ENCODE data around the gene FXYD7. TPM values are rescaled to one million over a fixed set of nuclear protein-coding genes. Genes with fewer than 3 reads are reported as not detected.
"Not testable (repeated sequence)": the region's sequence is repeated elsewhere in the genome, so short reads cannot be mapped to it uniquely, and the experiment has no call there.

Gene FXYD7, protein sequence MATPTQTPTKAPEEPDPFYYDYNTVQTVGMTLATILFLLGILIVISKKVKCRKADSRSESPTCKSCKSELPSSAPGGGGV
- polyA plus RNA-seq (2013, experiment 1 of 2) = 11.0 TPM
- 14.4 TPM for polyA plus RNA-seq (2013, experiment 2 of 2)

DNA sequence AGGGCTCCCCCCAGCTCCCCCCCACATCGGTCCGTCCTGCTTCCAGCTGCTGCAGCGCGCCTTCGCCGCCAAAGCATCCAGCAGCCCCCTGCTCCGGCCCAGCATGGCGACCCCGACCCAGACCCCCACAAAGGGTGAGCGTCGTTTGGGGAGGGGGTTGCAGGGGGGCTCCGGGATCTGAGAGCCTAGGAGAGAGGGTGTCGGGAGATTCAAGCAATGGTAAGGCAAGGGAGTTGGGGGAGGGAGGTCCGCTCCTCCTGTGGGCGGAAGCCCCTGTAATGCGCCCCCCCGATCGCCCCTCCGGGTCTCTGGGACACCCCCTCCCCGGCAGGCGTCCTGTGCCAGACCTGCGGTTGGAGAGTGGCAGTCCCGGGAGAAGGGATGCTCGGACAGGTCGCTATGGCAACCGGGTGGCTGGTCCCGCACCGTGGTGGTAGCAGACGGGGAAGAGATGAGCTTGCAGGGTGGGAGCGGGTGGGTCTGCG is at the start of gene FXYD7:
Gene FXYD7 (plus strand): TSS at position 25 of the 485 bp plus-strand sequence. CDS start 79 bp downstream, at position 104.
- WGBS = 5% methylated on average over 28 of the region's 31 CpGs
- Histone ChIP-seq H3K9ac (ENCODE audit: low read depth, low read length) (peak within 1 kb of the TSS; percentile 31; the same call in 1 of the 2 replicates), H3K4me1 (ENCODE audit: insufficient read depth, low read length) (peaks cover 6% of the 10 kb centered on the region; the same call in 1 of the 2 replicates)

DNA sequence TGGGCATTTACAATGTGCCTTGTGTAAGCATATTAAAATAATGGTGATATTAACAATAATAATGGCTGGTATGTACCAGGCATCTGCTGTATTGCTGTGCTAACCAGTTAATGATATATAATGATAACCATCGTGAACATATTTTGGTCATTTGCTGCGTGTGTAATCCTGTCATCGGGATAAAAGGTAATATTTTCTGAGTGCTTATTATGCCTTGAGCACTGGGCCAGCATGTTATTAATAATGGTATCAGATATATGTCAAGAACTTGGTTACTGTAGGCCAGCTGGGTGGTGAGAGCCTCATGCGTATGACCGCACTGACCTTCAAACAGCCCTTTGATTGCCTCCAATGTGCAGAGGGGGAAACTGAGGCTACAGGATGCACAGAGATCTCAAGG is 49.6 kb upstream of the FXYD7 start:
- Histone ChIP-seq H3K4me1 (ENCODE audit: insufficient read depth, low read length) (peaks cover 8% of the 10 kb centered on the region), H3K4me3 (ENCODE audit: low read length) (no peak overlapping the region), H3K9me3 (ENCODE audit: insufficient read depth, low read depth, low read length) (no peaks in the 10 kb centered on the region), H3K27me3 (ENCODE audit: insufficient read depth, low read length) (no peaks in the 10 kb centered on the region; the same call in 1 of the 2 replicates), H3K9ac (ENCODE audit: low read depth, low read length) (no peak overlapping the region), H3K36me3 (ENCODE audit: insufficient read depth, low read length) (no peaks in the 10 kb centered on the region), H3K27ac (ENCODE audit: low read depth, low read length) (no peak overlapping the region)
- WGBS = 97% methylated on average over 5 of the region's 5 CpGs

More for the DNA sequence above, at the start of gene FXYD7:
- Histone ChIP-seq H3K36me3 (ENCODE audit: insufficient read depth, low read length) (no peaks in the 10 kb centered on the region), H3K27ac (ENCODE audit: low read depth, low read length) (peak within 1 kb of the TSS; percentile 59; the same call in 1 of the 2 replicates), H3K9me3 (ENCODE audit: insufficient read depth, low read depth, low read length) (no peaks in the 10 kb centered on the region), H3K4me3 (ENCODE audit: low read length) (peak within 1 kb of the TSS; percentile 58), H3K27me3 (ENCODE audit: insufficient read depth, low read length) (peaks cover 35% of the 10 kb centered on the region)

DNA sequence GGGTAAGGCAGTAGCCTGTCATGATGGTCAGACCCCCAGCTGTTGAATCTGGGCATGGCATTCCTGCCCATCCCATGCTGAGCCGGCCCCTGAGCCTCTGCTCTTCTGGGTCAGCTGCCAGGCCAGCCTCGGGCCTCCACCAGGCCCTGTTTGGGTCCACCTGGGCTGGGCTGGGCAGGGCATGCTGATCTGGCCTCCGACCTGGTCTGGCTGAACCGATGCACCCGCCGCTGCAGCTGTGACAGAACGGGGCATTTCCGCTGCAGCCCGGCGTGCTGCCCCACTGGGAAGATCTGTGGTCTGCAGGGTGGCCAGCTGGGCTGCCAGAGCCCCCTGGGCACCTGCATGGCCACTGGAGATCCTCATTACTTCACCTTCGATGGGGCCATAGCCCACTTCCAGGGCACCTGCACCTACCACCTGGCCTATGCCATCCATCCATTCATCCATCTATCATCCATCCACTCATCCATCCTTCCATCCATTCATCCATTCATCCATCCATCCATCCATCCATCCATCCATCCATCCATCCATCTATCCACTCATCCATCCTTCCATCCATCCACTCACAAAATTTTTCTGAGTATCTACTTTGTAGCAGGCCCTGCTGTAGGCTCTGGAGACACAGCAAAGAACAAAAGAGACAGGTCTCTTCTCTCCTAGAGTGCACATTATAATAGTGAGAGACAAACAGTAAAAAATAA is 49.0 kb upstream of the FXYD7 start:
- no peak overlapping the region for H3K9ac ChIP-seq (ENCODE audit: low read depth, low read length)
- no peaks in the 10 kb centered on the region; the same call in 1 of the 2 replicates for H3K27me3 ChIP-seq (ENCODE audit: insufficient read depth, low read length)
- no peaks in the 10 kb centered on the region for H3K36me3 ChIP-seq (ENCODE audit: insufficient read depth, low read length)
- H3K9me3 ChIP-seq (ENCODE audit: insufficient read depth, low read depth, low read length) = no peaks in the 10 kb centered on the region
- H3K27ac ChIP-seq (ENCODE audit: low read depth, low read length) = no peak overlapping the region
- 95% methylated on average over 11 of the region's 11 CpGs for WGBS
- no peak overlapping the region for H3K4me3 ChIP-seq (ENCODE audit: low read length)
- peaks cover 6% of the 10 kb centered on the region for H3K4me1 ChIP-seq (ENCODE audit: insufficient read depth, low read length)

DNA sequence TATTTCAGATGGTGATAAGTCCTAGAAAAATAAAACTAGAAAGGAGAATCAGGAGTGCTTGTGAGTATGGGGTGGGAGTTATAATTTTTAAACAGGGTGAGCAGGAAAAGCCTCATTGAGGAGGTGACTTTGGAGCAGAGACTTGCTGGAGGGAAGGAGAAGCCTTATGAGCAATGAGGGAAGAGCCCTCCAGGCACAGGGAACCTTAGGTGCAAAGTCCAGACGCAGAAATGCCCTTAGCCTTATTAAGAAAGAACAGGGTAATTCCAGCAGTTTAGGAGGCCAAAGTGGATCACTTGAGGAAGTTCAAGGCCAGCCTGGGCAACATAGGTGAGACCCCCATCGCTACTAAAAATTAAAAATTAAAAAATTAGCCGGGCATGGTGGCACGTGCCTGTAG is 48.4 kb upstream of the FXYD7 start:
- Histone ChIP-seq H3K36me3 (ENCODE audit: insufficient read depth, low read length) (no peaks in the 10 kb centered on the region), H3K9me3 (ENCODE audit: insufficient read depth, low read depth, low read length) (no peaks in the 10 kb centered on the region), H3K27me3 (ENCODE audit: insufficient read depth, low read length) (no peaks in the 10 kb centered on the region; the same call in 1 of the 2 replicates), H3K9ac (ENCODE audit: low read depth, low read length) (no peak overlapping the region), H3K27ac (ENCODE audit: low read depth, low read length) (no peak overlapping the region), H3K4me3 (ENCODE audit: low read length) (no peak overlapping the region), H3K4me1 (ENCODE audit: insufficient read depth, low read length) (peaks cover 6% of the 10 kb centered on the region)
- 95% methylated on average over 4 of the region's 4 CpGs for WGBS

DNA sequence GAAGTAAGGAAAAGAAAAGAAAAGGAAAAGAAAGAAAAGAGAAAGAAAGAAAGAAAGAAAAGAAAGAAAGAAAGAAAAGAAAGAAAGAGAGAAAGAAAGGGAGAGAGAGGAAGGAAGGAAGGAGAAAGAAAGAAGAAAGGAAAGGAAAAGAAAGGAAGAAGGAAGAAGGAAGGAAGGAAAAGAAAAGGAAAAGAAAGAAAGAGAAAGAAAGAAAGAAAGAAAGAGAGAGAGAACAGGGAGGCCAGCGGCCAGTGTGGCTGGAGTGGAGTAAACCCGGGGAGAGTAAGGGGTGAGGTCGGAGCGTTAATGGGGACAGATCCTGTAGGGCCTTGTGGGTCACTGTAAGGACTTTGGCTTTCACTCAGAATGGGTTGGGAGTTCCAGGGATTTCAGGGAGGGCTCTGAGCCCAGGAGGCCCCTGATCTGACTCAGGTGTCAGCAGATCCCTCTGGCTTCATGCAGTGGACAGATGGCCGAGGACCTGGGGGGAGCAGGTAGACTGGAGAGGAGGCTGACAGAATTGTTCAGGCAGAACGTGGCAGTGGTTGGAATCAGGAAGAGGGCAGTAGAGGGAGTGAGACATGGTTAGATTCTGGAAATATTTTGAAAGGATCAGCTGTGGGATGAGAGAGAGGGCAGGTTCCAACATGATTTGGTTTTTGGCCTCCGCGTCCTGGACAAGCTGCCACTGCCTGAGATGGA is 47.2 kb upstream of the FXYD7 start:
- Histone ChIP-seq H3K36me3 (ENCODE audit: insufficient read depth, low read length) (no peaks in the 10 kb centered on the region), H3K9ac (ENCODE audit: low read depth, low read length) (no peak overlapping the region), H3K4me1 (ENCODE audit: insufficient read depth, low read length) (peaks cover under 1% of the 10 kb centered on the region; the same call in 1 of the 2 replicates), H3K4me3 (ENCODE audit: low read length) (no peak overlapping the region), H3K9me3 (ENCODE audit: insufficient read depth, low read depth, low read length) (no peaks in the 10 kb centered on the region), H3K27me3 (ENCODE audit: insufficient read depth, low read length) (no peaks in the 10 kb centered on the region; the same call in 1 of the 2 replicates), H3K27ac (ENCODE audit: low read depth, low read length) (no peak overlapping the region)
- 82% methylated on average over 8 of the region's 8 CpGs for WGBS

DNA sequence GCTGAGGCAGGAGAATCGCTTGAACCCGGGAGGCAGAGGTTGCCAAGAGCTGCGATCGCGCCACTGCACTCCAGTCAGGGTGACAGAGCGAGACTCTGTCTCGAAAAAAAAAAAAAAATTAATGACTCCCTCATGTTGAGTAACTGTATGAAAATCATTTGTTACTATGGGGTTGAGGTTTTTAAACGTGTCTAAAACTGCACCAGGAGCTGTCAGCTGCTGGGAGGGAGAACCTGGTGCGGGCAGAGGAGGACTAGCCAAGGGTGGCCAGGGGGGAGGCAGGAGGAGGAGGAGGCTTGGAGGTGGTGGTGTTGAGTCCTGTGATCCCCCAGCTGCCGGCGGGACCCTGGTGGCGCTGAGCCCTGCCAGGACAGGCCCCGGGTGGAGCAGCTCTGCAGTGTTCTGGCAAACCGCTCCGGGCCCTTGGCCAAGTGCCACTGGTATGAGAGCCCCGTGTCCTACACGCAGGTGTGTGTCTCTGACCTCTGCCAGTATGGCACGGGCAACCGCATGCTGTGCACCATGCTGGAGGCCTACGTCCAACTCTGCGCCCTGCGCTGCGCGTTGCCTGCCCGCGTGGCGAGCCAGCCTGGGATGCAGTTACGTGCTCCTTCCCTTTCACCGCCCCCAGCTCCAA is 44.5 kb upstream of the FXYD7 start:
- Histone ChIP-seq H3K27ac (ENCODE audit: low read depth, low read length) (no peak overlapping the region), H3K9ac (ENCODE audit: low read depth, low read length) (no peak overlapping the region), H3K36me3 (ENCODE audit: insufficient read depth, low read length) (no peaks in the 10 kb centered on the region), H3K4me3 (ENCODE audit: low read length) (no peak overlapping the region), H3K27me3 (ENCODE audit: insufficient read depth, low read length) (no peaks in the 10 kb centered on the region), H3K4me1 (ENCODE audit: insufficient read depth, low read length) (no peaks in the 10 kb centered on the region), H3K9me3 (ENCODE audit: insufficient read depth, low read depth, low read length) (no peaks in the 10 kb centered on the region)
- WGBS = 94% methylated on average over 29 of the region's 29 CpGs

DNA sequence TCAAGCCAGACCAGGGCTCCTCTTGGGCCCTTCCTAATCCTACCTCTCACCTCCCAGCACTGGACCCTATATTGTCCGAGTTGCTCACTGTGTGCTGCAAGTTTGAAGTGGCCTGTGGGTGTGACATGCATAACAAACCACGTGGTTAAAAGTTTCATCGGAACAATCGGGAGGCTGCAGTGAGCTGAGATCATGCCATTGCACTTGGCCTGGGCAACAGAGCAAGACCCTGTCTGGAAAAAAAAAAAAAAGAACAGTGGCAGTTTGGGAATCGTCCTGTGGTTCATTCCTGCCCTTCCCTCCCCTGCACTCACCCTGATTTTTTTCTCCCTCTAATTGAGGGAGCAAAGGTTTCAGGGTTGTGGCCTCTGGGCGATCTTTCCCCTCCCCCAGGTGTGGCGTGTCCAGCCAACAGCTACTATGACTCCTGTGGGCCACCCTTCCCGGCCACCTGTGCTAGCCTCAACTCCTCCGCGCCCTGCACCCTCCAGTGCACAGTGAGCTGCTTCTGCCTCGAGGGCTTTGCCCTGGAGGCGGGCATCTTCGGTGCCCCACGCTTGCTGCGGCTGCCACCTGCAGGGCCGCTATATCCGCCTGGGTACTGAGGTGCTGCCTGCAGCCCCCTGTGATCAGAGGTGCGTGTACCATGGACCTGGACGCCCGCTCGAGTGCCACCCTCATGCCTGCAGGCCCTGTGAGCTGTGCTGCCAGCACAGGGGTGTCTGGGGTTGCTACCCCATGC is 43.7 kb upstream of the FXYD7 start:
- Histone ChIP-seq H3K4me1 (ENCODE audit: insufficient read depth, low read length) (no peaks in the 10 kb centered on the region), H3K36me3 (ENCODE audit: insufficient read depth, low read length) (no peaks in the 10 kb centered on the region)
- WGBS = 92% methylated on average over 21 of the region's 21 CpGs

DNA sequence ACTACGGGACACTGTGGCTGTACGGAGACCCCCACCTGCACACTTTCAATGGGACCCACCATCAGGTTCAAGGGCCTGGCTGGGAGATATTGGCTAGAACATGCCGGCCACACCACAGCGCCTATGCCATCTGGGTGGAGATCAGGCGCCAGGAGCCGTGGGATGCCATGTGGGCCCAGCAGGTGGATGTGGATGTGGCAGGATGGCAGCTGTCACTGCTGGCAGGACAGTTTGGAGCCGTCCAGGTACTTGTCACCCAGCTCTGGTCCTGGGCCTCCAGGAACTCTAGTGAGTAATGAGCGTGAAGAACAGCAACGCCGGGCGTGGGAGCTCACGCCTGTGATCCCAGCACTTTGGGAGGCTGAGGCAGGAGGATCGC is 43.2 kb upstream of the FXYD7 start:
- Histone ChIP-seq H3K36me3 (ENCODE audit: insufficient read depth, low read length) (no peaks in the 10 kb centered on the region), H3K4me3 (ENCODE audit: low read length) (no peak overlapping the region), H3K27ac (ENCODE audit: low read depth, low read length) (no peak overlapping the region), H3K27me3 (ENCODE audit: insufficient read depth, low read length) (no peaks in the 10 kb centered on the region), H3K9ac (ENCODE audit: low read depth, low read length) (no peak overlapping the region), H3K9me3 (ENCODE audit: insufficient read depth, low read depth, low read length) (no peaks in the 10 kb centered on the region), H3K4me1 (ENCODE audit: insufficient read depth, low read length) (no peaks in the 10 kb centered on the region)
- 94% methylated on average over 13 of the region's 13 CpGs for WGBS

More for the DNA sequence above, 43.7 kb upstream of the FXYD7 start:
- no peak overlapping the region for H3K27ac ChIP-seq (ENCODE audit: low read depth, low read length)
- H3K9me3 ChIP-seq (ENCODE audit: insufficient read depth, low read depth, low read length) = no peaks in the 10 kb centered on the region
- no peak overlapping the region for H3K9ac ChIP-seq (ENCODE audit: low read depth, low read length)
- H3K27me3 ChIP-seq (ENCODE audit: insufficient read depth, low read length) = no peaks in the 10 kb centered on the region
- H3K4me3 ChIP-seq (ENCODE audit: low read length) = no peak overlapping the region

DNA sequence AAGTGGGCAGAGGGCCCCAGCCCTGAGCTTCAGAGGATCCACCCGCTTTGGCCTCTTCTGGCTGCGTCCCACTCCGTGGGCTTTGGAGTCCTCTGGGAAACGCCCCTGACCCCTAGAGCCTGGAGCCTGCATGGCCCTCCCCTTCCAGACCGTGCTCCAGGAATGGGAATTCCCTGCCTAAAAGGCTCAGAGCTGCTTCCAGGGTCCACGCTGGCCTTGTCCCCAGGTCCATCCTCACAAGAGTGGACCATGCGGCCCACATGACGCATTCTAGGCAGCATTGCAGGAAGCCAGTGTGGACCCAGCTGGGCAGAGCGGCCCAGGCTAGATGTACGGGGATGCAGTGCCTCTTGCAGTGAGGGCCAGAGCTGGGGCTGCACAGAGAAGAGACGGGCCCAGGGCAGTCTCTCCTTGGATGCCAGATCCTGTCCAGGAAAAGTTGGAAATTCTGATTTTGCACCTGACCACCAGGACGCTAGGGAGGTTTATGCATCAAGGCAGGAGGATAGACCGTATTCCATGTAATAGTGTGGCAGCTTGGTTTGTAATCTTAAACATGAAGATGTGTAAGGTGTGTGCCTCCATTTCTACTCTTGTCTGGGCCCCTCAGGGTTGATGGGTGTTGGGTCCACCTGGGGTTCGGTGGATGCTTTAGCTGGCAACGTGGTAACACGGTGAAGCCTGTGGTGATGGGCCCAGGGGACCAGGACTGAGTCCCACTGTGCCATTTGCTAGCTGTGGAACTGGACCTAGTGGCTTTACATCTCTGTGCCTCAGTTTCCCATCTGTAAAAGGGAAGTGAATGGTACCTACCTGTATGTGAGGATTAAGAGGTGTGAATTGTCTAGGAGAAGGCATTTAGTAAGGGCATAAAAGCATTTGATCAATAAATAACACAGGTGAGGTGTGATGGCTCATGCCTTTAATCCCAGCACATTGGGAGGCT is 42.2 kb upstream of the FXYD7 start:
- H3K27ac ChIP-seq (ENCODE audit: low read depth, low read length) = no peak overlapping the region

DNA sequence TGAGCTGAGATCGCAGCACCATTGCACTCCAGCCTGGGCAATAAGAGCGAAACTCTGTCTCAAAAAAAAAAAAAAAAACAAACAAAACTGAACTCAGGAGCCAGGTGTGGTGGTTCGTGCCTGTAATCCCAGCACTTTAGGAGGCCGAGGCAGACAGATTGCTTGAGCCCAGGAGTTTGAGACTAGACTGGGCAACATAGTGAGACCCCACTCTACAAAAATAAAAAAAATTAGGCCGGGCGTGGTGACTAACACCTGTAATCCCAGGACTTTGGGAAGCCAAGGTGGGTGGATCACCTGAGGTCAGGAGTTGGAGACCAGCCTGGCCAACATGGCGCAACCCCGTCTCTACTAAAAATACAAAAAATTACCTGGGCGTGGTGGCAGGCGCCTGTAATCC is 41.1 kb upstream of the FXYD7 start:
- not testable (repeated sequence) for H3K27me3 ChIP-seq (ENCODE audit: insufficient read depth, low read length); H3K36me3 ChIP-seq (ENCODE audit: insufficient read depth, low read length); H3K9me3 ChIP-seq (ENCODE audit: insufficient read depth, low read depth, low read length); H3K27ac ChIP-seq (ENCODE audit: low read depth, low read length); H3K9ac ChIP-seq (ENCODE audit: low read depth, low read length); H3K4me1 ChIP-seq (ENCODE audit: insufficient read depth, low read length); H3K4me3 ChIP-seq (ENCODE audit: low read length)
- WGBS = 97% methylated on average over 7 of the region's 10 CpGs

More for the DNA sequence above, 42.2 kb upstream of the FXYD7 start:
- Histone ChIP-seq H3K36me3 (ENCODE audit: insufficient read depth, low read length) (no peaks in the 10 kb centered on the region), H3K4me3 (ENCODE audit: low read length) (no peak overlapping the region), H3K9ac (ENCODE audit: low read depth, low read length) (no peak overlapping the region), H3K27me3 (ENCODE audit: insufficient read depth, low read length) (no peaks in the 10 kb centered on the region), H3K4me1 (ENCODE audit: insufficient read depth, low read length) (no peaks in the 10 kb centered on the region), H3K9me3 (ENCODE audit: insufficient read depth, low read depth, low read length) (no peaks in the 10 kb centered on the region)
- 81% methylated on average over 16 of the region's 16 CpGs for WGBS
